ENCODE data around the gene VKORC1L1. TPM values are rescaled to one million over a fixed set of nuclear protein-coding genes. Genes with fewer than 3 reads are reported as not detected.

The VKORC1L1 gene
- total RNA-seq, 1 experiment from 2014 or later = 29.4 TPM

- TF ChIP-seq CTCF (conservative IDR thresholded peaks at IDR 0.05) = no peak
- no peaks in the 10 kb centered on the region for H3K79me1 ChIP-seq (ENCODE audit: insufficient read depth, low read depth, low read length, poor library complexity, severe bottlenecking)
- no peak overlapping the region for H3T11ph ChIP-seq (ENCODE audit: low read length)
- H2BK20ac ChIP-seq (ENCODE audit: low read depth, low read length, poor library complexity, severe bottlenecking) = no peak overlapping the region
- H2BK5ac ChIP-seq (ENCODE audit: insufficient read length, low read length) = no peak overlapping the region
- Mint-ChIP-seq H3K36me3 (ENCODE audit: insufficient read depth in 1 of 3, low read depth in 3 of 3) (peaks cover 50 to 90% (median 82%) of the 10 kb centered on the region in 3 experiments; a peak in 6 of 7 replicates), H3K9me3 (no peaks in the 10 kb centered on the region), H3K4me3 (no peak overlapping the region), H3K27me3 (ENCODE audit: low read depth) (no peaks in the 10 kb centered on the region), H3K4me1 (no peaks in the 10 kb centered on the region), H3K27ac (no peak overlapping the region)
- no CpG with 5 or more reads among the region's 8 CpGs for WGBS (ENCODE audit: extremely low coverage, insufficient read length, low lambda C conversion rate)
- no peaks in the 10 kb centered on the region for H3K23me2 ChIP-seq (ENCODE audit: insufficient read length, low read depth, low read length, poor library complexity, severe bottlenecking)
- no peak overlapping the region for H2BK12ac ChIP-seq (ENCODE audit: insufficient read length, low read depth, low read length)
- H3K79me2 ChIP-seq (ENCODE audit: insufficient read depth, low read length) = no peaks in the 10 kb centered on the region
- no peak overlapping the region for H2BK120ac ChIP-seq (ENCODE audit: low read depth, low read length, poor library complexity, severe bottlenecking)
- no peak overlapping the region for H3K4ac ChIP-seq (ENCODE audit: low read depth, low read length)
- H3K4me1 ChIP-seq (ENCODE audit: insufficient read depth, low read length) = no peaks in the 10 kb centered on the region
- H4K8ac ChIP-seq (replicated peaks; ENCODE audit: insufficient read length, low read depth, low read length) = no peak overlapping the region
- no peak overlapping the region for H4K91ac ChIP-seq (ENCODE audit: insufficient read length, low read depth, low read length)
- H3K9me3 ChIP-seq (ENCODE audit: control insufficient read depth, low read depth, low read length) = no peaks in the 10 kb centered on the region
- H3K4me2 ChIP-seq (ENCODE audit: insufficient read depth, insufficient read length, low read length) = no peak overlapping the region
- no peak overlapping the region for H2AFZ ChIP-seq (ENCODE audit: low read length)
- H3K9ac ChIP-seq (ENCODE audit: extremely low read depth, insufficient read length, low read length) = no peak overlapping the region
- no peak overlapping the region for H2AK5ac ChIP-seq (ENCODE audit: insufficient read length, low read length)
- no peaks in the 10 kb centered on the region for H3K27me3 ChIP-seq (ENCODE audit: insufficient read depth, low read length)
- no peak overlapping the region for H3K14ac ChIP-seq (ENCODE audit: insufficient read depth, low read length)
- no peak overlapping the region for H2BK15ac ChIP-seq (ENCODE audit: low read depth, low read length)
- H3K27ac ChIP-seq (ENCODE audit: insufficient read length, low read depth, low read length) = no peak overlapping the region
- no peak overlapping the region for H3K56ac ChIP-seq (ENCODE audit: insufficient read length, low read depth, low read length)
- DNase-seq = no peak
- no peak overlapping the region for H3K23ac ChIP-seq (ENCODE audit: insufficient read length, low read depth, low read length)
- H4K20me1 ChIP-seq (ENCODE audit: control insufficient read depth, insufficient read depth, insufficient read length) = no peaks in the 10 kb centered on the region
- no peak overlapping the region for H3K18ac ChIP-seq (ENCODE audit: insufficient read length, low read depth, low read length)
- no peak overlapping the region for H4K5ac ChIP-seq (ENCODE audit: insufficient read length, low read depth, low read length)
Measured at GRCh38 chr7:65971021-65971420, 98.1 kb downstream of the VKORC1L1 start.

Data from H9 (cell line).